MM.1S (cell line): ENCODE results near the gene HSPA1L.

Experiments
- CTCF ChIP-seq: fragments of 300-600 bp; sonication (generic); IDR thresholded peaks from 2 replicates; pipeline ENCODE4 v1.5.1; 2016; ENCODE audit warnings: antibody characterized with exemption, low read length, mixed read lengths
- EZH2 ChIP-seq: fragments of 300-600 bp; sonication (generic); optimal IDR thresholded peaks from 2 replicates; pipeline ENCODE3; 2017; ENCODE audit warnings: low read depth, mild to moderate bottlenecking, antibody characterized with exemption, low read length, mixed read lengths

GRCh38 chr6:31778193-31778592 lies 36.9 kb downstream of the HSPA1L start:
- TF ChIP-seq CTCF (no peak), EZH2 (no peak)
